Measurements from ENCODE around the gene EDC4.

Gene EDC4

DNA sequence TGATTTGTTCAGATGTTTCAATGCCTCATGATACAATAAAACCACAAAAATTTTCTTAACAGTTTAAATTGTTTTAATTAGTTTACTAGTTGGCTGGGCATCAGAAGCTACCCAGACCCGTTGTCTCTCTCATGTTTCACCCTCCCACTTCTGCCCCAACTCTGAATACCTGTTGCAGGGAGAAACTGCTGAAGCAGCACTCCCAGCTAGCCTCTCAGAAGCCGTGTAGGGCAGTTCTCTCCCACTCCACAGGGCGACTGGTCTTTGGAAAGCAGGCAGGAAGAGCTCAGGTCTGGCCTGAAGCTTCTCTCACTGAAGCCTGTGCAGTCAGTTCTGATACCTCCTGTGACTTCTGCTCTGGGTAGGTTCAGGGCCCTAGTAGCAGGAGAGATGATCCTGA, 1.6 kb upstream of the EDC4 start:
- no peak overlapping the region for H3K4me3 ChIP-seq (ENCODE audit: low read length)
- TF ChIP-seq, protein P1, sequence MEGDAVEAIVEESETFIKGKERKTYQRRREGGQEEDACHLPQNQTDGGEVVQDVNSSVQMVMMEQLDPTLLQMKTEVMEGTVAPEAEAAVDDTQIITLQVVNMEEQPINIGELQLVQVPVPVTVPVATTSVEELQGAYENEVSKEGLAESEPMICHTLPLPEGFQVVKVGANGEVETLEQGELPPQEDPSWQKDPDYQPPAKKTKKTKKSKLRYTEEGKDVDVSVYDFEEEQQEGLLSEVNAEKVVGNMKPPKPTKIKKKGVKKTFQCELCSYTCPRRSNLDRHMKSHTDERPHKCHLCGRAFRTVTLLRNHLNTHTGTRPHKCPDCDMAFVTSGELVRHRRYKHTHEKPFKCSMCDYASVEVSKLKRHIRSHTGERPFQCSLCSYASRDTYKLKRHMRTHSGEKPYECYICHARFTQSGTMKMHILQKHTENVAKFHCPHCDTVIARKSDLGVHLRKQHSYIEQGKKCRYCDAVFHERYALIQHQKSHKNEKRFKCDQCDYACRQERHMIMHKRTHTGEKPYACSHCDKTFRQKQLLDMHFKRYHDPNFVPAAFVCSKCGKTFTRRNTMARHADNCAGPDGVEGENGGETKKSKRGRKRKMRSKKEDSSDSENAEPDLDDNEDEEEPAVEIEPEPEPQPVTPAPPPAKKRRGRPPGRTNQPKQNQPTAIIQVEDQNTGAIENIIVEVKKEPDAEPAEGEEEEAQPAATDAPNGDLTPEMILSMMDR (conservative IDR thresholded peaks at IDR 0.05; ENCODE audit: low read depth, low read length): no peak
- DNase-seq (ENCODE audit: low read depth): no peak

DNA sequence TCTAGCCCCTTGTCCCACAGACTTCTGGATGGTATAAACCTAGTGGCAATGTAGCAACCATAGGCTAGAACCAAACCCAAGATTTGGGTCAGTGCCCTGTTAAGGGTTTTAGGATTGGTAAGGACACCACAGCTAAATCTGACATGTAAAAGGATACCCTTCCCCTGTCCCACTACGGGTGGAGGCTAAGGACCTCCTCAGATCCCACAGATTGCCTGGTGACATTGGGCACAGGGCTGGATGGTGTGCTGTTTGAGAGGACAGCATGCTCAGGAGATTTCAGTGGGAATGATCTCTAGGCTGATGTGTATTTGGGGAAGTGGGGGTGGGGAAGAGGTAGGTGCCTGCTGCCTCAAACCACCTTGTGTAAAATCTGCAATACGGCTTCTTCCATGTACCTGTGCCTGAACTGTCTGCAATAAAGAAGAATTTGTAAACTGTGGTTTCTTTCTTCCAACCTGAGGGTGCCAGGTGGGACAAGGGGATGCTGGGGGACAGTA, 671 bp upstream of the EDC4 start:
- H3K4me3 ChIP-seq (ENCODE audit: low read length): peak overlapping the region; percentile 92
- TF ChIP-seq, protein P1 (conservative IDR thresholded peaks at IDR 0.05; ENCODE audit: low read depth, low read length): no peak

GRCh38 chr16:67873435-67874370, 851 bp downstream of the EDC4 start:
- TF ChIP-seq, protein P1 (conservative IDR thresholded peaks at IDR 0.05; ENCODE audit: low read depth, low read length): no peak
- H3K4me3 ChIP-seq (ENCODE audit: low read length): peak overlapping the region; percentile 92
- DNase-seq (ENCODE audit: low read depth): no peak

More for the DNA sequence above, 671 bp upstream of the EDC4 start:
- no peak for DNase-seq (ENCODE audit: low read depth)

DNA sequence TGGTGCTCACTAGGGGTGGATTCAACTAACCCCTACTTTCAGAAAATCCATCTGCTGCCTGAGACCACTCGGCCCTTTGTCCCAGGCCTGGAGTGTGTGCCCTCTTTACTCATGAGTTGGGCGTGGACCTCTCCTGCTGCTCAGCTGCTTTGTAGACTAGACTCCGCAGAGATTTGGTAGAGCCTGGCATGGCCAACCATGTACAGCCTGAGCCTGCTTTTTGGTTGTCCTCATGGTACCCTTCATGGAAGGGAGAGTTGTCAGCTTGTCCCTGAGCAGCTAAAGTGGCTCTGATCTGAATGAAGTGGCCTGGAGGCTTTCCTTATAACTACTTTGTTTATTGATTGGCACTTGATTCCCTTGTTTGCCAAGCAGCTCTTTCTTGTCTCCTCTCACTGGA, 1.5 kb downstream of the EDC4 start:
- peak overlapping the region; percentile 92 for H3K4me3 ChIP-seq (ENCODE audit: low read length)
- DNase-seq (ENCODE audit: low read depth): no peak
- TF ChIP-seq, protein P1 (conservative IDR thresholded peaks at IDR 0.05; ENCODE audit: low read depth, low read length): no peak

DNA sequence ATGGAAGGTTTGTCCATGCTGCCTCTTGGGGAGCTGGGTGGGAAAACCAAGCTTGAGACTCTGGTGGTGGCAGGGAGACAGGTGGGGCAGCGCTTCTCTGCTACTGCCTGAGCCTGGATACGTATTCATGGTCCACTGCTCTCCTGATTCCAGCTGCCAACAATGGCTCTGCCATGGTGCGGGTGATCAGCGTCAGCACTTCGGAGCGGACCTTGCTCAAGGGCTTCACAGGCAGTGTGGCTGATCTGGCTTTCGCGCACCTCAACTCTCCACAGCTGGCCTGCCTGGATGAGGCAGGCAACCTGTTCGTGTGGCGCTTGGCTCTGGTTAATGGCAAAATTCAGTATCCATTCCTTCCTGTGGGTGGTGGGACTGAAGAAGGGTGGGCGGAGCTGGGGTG, 4.2 kb downstream of the EDC4 start:
- TF ChIP-seq, protein P1 (conservative IDR thresholded peaks at IDR 0.05; ENCODE audit: low read depth, low read length): no peak
- H3K4me3 ChIP-seq (ENCODE audit: low read length): no peak overlapping the region
- DNase-seq (ENCODE audit: low read depth): no peak

- DNase-seq (ENCODE audit: low read depth): no peak
- TF ChIP-seq, protein P1 (conservative IDR thresholded peaks at IDR 0.05; ENCODE audit: low read depth, low read length): no peak
- H3K4me3 ChIP-seq (ENCODE audit: low read length): no peak overlapping the region
Measured at GRCh38 chr16:67878232-67878631, 5.4 kb downstream of the EDC4 start.

DNA sequence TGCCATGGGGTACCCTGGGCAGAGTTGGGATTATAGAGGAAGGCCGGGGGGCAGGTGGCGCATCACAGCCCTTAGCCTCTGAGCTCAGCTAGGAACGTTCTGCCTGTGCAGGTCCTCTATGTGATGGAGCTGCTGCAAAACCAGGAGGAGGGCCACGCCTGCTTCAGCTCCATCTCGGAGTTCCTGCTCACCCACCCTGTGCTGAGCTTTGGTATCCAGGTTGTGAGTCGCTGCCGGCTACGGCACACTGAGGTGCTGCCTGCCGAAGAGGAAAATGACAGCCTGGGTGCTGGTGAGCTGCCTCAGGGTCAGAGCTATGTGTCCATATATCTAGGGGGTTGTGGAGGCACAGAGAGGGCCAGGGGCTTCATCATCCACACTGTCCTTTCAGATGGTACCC, 6.0 kb downstream of the EDC4 start:
- TF ChIP-seq, protein P1 (conservative IDR thresholded peaks at IDR 0.05; ENCODE audit: low read depth, low read length): no peak
- H3K4me3 ChIP-seq (ENCODE audit: low read length): no peak overlapping the region
- no peak for DNase-seq (ENCODE audit: low read depth)

All from retinal pigment epithelial cell (primary cell).